ENCODE measurements around the gene ACER1. TPM values are rescaled to one million over a fixed set of nuclear protein-coding genes. Genes with fewer than 3 reads are reported as not detected.

The ACER1 gene, protein sequence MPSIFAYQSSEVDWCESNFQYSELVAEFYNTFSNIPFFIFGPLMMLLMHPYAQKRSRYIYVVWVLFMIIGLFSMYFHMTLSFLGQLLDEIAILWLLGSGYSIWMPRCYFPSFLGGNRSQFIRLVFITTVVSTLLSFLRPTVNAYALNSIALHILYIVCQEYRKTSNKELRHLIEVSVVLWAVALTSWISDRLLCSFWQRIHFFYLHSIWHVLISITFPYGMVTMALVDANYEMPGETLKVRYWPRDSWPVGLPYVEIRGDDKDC
- total RNA-seq (2014; rRNA removed; shearing (Covaris generic); ENCODE audit: low replicate concordance), result not detected in 2 replicates

DNA sequence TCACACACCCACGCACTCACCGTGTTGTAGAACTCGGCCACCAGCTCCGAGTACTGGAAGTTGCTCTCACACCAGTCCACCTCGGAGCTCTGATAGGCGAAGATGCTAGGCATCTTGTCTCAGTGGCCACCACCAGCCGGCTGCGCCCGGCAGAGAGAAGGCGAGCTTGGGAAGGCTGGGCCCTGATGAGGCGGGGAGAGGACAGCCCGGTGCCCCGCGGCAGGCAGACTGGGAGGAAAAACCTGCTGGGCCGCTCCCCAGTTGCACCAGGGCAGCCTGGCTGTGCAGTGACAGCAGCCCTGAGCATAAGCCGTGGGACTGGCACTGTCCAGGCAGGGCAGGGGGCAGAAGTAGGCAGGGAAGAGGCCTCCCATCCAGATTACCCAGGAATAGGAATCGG lies at the start of gene ACER1:
ACER1 (minus strand) TSS at position 174 of the 400 bp plus-strand sequence; CDS start at position 113, 61 bp downstream.
- Histone ChIP-seq H3K79me2 (ENCODE audit: low read length) (no peaks in the 10 kb centered on the region), H3K9me3 (ENCODE audit: low read length) (no peaks in the 10 kb centered on the region), H3K9ac (ENCODE audit: low read length) (no peak within 1 kb of the TSS), H3K9me2 (replicated peaks; ENCODE audit: insufficient read depth, low read length) (no peaks in the 10 kb centered on the region), H3K4me1 (ENCODE audit: low read length) (no peaks in the 10 kb centered on the region), H3K4me2 (ENCODE audit: low read depth, low read length, poor library complexity, severe bottlenecking) (no peak within 1 kb of the TSS), H3K27ac (ENCODE audit: low read length) (no peak within 1 kb of the TSS), H4K20me1 (ENCODE audit: insufficient read depth, low read depth, low read length) (no peaks in the 10 kb centered on the region), H3K27me3 (ENCODE audit: low read length) (no peaks in the 10 kb centered on the region), H3K4me3 (ENCODE audit: low read length) (no peak within 1 kb of the TSS), H2AFZ (ENCODE audit: low read length) (no peak within 1 kb of the TSS), H3K36me3 (ENCODE audit: insufficient read depth, low read length) (no peaks in the 10 kb centered on the region)
- no peak for DNase-seq

DNA sequence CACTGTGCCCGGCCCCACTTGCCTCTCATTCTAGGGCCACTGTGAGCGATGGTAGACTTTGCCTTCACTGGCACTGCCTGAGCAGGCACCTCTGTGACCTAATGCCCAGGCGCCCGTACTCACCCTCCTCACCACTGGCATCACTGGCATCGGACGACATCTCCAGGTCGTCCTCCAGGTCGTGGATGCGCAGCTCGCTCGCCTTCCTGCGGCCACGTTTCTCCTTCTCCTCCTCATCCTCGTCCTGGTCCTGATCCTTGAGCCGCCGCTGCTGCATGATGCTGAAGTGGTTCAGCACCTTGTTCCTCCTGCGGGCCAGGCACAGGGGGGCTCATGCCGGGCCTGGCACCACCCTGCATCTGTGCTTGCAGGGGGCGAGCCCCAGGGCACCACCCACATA lies 49.8 kb upstream of the ACER1 start:
- Histone ChIP-seq H3K79me2 (ENCODE audit: low read length) (no peaks in the 10 kb centered on the region), H3K4me1 (ENCODE audit: low read length) (no peaks in the 10 kb centered on the region), H4K20me1 (ENCODE audit: insufficient read depth, low read depth, low read length) (no peaks in the 10 kb centered on the region), H3K9me2 (replicated peaks; ENCODE audit: insufficient read depth, low read length) (no peaks in the 10 kb centered on the region), H3K27ac (ENCODE audit: low read length) (no peak overlapping the region), H3K4me3 (ENCODE audit: low read length) (no peak overlapping the region), H3K36me3 (ENCODE audit: insufficient read depth, low read length) (peaks cover 26% of the 10 kb centered on the region), H3K9me3 (ENCODE audit: low read length) (no peaks in the 10 kb centered on the region), H3K9ac (ENCODE audit: low read length) (no peak overlapping the region), H2AFZ (ENCODE audit: low read length) (no peak overlapping the region), H3K27me3 (ENCODE audit: low read length) (no peaks in the 10 kb centered on the region), H3K4me2 (ENCODE audit: low read depth, low read length, poor library complexity, severe bottlenecking) (no peak overlapping the region)
- peak; percentile 28 for DNase-seq

DNA sequence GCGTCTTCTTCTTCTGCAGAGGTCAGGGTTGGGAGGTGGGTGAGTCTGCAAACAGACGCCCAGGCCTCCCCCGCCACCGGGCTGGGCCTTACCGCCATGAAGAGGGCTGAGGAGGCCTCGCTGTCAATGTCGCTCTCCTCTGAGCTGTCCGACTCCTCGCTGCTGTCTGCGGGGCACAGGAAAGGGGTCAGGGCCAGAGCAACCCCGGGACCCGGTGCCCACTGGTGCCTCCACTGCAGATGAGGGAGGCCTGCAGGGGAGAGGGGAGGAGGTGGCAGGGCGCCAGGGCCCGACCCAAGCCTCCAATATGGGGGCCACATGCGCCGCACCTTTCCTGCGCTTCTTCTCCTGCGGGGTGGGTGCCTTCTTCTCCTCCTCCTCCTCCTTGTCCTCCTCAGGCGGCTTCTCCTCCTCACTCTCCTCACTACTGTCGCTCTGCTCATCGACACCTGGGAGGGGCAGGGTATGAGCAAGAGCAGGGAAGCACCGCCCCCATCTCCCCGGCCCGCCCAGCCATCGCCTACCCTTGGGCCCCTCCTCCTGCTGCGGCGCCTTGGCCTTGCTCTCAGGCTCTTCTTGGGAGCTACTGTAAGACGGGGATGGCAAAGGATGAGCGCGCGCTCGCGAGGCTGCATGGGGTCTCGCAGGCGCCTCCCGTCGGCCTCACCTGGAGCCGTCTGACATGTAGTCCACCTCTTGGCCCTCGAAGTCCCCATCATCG lies 47.8 kb upstream of the ACER1 start:
- H3K36me3 ChIP-seq (ENCODE audit: insufficient read depth, low read length), result peaks cover 26% of the 10 kb centered on the region

DNA sequence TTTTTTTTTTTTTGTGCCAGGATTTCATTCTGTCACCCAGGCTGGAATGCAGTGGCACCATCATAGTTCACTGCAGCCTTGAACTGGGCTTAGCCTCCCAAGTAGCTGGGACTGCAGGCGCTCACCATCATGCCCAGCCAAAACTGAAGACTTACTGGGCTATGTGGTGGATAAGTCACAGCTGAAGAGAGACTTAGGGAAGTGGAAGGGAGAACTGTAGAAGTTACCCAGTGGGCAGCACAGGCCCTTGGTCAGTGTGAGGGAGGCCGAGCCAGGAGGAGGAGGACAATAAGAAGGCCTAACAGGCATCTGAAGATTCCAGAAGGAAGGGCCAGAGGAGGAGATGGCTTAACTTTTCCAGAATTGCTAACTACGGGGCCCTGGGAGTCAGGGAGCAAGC lies 46.3 kb upstream of the ACER1 start:
- Histone ChIP-seq H2AFZ (ENCODE audit: low read length) (no peak overlapping the region), H3K36me3 (ENCODE audit: insufficient read depth, low read length) (peaks cover 24% of the 10 kb centered on the region), H3K27ac (ENCODE audit: low read length) (no peak overlapping the region), H3K4me2 (ENCODE audit: low read depth, low read length, poor library complexity, severe bottlenecking) (no peak overlapping the region), H3K4me1 (ENCODE audit: low read length) (no peaks in the 10 kb centered on the region), H4K20me1 (ENCODE audit: insufficient read depth, low read depth, low read length) (no peaks in the 10 kb centered on the region), H3K79me2 (ENCODE audit: low read length) (no peaks in the 10 kb centered on the region), H3K4me3 (ENCODE audit: low read length) (no peak overlapping the region), H3K9me2 (replicated peaks; ENCODE audit: insufficient read depth, low read length) (no peaks in the 10 kb centered on the region), H3K9me3 (ENCODE audit: low read length) (no peaks in the 10 kb centered on the region), H3K9ac (ENCODE audit: low read length) (no peak overlapping the region), H3K27me3 (ENCODE audit: low read length) (no peaks in the 10 kb centered on the region)
- peak; percentile 23 for DNase-seq

More for the DNA sequence above, 47.8 kb upstream of the ACER1 start:
- no peak overlapping the region for H3K4me3 ChIP-seq (ENCODE audit: low read length)
- no peak overlapping the region for H3K27ac ChIP-seq (ENCODE audit: low read length)
- DNase-seq, result peak; percentile 34
- no peaks in the 10 kb centered on the region for H3K4me1 ChIP-seq (ENCODE audit: low read length)
- no peaks in the 10 kb centered on the region for H3K9me2 ChIP-seq (replicated peaks; ENCODE audit: insufficient read depth, low read length)
- no peaks in the 10 kb centered on the region for H3K27me3 ChIP-seq (ENCODE audit: low read length)
- no peak overlapping the region for H2AFZ ChIP-seq (ENCODE audit: low read length)
- H3K9me3 ChIP-seq (ENCODE audit: low read length), result no peaks in the 10 kb centered on the region
- no peaks in the 10 kb centered on the region for H3K79me2 ChIP-seq (ENCODE audit: low read length)
- H3K9ac ChIP-seq (ENCODE audit: low read length), result no peak overlapping the region
- no peak overlapping the region for H3K4me2 ChIP-seq (ENCODE audit: low read depth, low read length, poor library complexity, severe bottlenecking)
- no peaks in the 10 kb centered on the region for H4K20me1 ChIP-seq (ENCODE audit: insufficient read depth, low read depth, low read length)

DNA sequence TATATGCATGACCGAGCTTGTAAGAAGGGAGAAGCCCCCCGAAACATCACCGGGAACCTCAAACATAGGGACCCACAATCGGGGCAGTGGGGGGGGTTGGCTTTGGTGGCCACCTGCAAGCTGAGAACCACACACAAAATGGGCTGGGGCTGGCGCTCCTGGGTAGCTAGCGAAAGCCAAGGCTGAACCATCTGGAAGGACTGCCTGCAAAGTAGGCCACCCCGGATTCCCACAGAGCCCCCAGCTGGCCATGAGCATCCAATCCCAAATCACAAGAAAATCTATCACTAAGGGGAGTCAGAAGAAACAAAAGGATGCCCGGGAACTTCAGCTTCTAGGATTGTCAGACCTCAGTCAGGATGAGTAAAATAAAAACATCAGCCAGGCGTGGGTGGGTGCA lies 45.1 kb upstream of the ACER1 start:
- DNase-seq, result peak; percentile 37

DNA sequence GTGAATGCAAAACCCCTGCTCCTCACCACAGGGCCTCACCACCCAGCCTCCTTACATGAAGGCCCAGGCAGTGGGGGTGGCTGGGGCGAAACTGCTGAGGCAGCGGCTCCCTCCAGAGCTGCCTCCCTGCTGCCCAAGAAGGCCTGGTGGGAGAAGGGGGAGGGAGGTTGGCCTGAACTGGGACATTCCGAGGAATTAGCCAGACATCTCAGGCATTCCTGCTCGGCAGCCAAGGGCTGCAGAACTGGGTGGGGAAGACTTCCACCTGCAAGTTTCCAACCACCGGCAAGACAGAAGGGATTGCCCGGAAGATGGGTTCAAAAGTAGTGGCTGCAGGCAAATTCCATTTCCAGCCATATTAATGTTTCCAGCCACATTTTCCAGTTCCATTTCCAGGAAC lies 44.6 kb upstream of the ACER1 start:
- no peaks in the 10 kb centered on the region for H3K9me3 ChIP-seq (ENCODE audit: low read length)
- no peak overlapping the region for H2AFZ ChIP-seq (ENCODE audit: low read length)
- H3K4me3 ChIP-seq (ENCODE audit: low read length), result no peak overlapping the region
- DNase-seq, result peak; percentile 34
- H3K9ac ChIP-seq (ENCODE audit: low read length), result no peak overlapping the region
- peaks cover 9% of the 10 kb centered on the region for H3K4me1 ChIP-seq (ENCODE audit: low read length)
- H3K9me2 ChIP-seq (replicated peaks; ENCODE audit: insufficient read depth, low read length), result no peaks in the 10 kb centered on the region
- H3K4me2 ChIP-seq (ENCODE audit: low read depth, low read length, poor library complexity, severe bottlenecking), result no peak overlapping the region
- peaks cover 5% of the 10 kb centered on the region; the same call in 1 of the 2 replicates for H3K79me2 ChIP-seq (ENCODE audit: low read length)
- H3K27ac ChIP-seq (ENCODE audit: low read length), result no peak overlapping the region
- H3K27me3 ChIP-seq (ENCODE audit: low read length), result no peaks in the 10 kb centered on the region
- no peaks in the 10 kb centered on the region for H4K20me1 ChIP-seq (ENCODE audit: insufficient read depth, low read depth, low read length)
- peaks cover 21% of the 10 kb centered on the region for H3K36me3 ChIP-seq (ENCODE audit: insufficient read depth, low read length)

More for the DNA sequence above, 45.1 kb upstream of the ACER1 start:
- peaks cover 8% of the 10 kb centered on the region for H3K4me1 ChIP-seq (ENCODE audit: low read length)
- H3K36me3 ChIP-seq (ENCODE audit: insufficient read depth, low read length), result peaks cover 21% of the 10 kb centered on the region
- H4K20me1 ChIP-seq (ENCODE audit: insufficient read depth, low read depth, low read length), result no peaks in the 10 kb centered on the region
- H3K9me3 ChIP-seq (ENCODE audit: low read length), result no peaks in the 10 kb centered on the region
- H3K79me2 ChIP-seq (ENCODE audit: low read length), result peaks cover 5% of the 10 kb centered on the region; the same call in 1 of the 2 replicates
- H3K4me3 ChIP-seq (ENCODE audit: low read length), result no peak overlapping the region
- H3K4me2 ChIP-seq (ENCODE audit: low read depth, low read length, poor library complexity, severe bottlenecking), result no peak overlapping the region
- H3K9me2 ChIP-seq (replicated peaks; ENCODE audit: insufficient read depth, low read length), result no peaks in the 10 kb centered on the region
- no peak overlapping the region for H3K9ac ChIP-seq (ENCODE audit: low read length)
- no peak overlapping the region for H2AFZ ChIP-seq (ENCODE audit: low read length)
- H3K27me3 ChIP-seq (ENCODE audit: low read length), result no peaks in the 10 kb centered on the region
- H3K27ac ChIP-seq (ENCODE audit: low read length), result no peak overlapping the region

DNA sequence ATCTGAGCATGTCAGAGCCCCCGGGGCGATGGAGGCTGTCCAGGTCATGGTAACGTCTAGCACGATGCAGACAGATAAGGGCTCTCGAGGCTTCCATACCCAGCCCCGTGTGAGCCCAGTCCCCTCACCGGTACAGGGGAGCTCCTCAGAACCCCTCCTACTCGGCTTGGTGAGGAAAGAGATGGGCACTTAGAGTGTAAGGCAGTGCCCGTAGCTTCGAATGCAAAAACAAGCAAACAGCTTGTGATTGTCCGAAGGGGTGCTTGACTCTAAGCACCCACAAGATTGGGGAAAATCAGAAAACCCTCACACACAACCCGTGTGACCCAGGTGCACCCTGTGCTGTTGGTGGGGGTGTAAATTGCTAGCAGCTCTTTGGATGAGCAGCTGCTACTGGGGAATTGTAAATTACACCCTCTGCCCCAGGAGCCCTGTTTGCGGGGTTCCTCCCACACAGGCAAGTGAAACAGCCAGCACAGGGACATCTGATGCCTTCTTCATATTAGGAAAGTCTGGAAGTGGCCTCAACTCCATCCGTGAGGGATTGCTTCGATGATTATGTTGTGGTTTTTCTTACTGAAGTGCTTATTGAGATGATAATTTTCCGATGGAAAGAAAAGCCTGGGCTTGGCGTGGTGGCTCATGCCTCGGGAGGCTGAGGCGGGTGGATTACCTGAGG lies 43.2 kb upstream of the ACER1 start:
- Histone ChIP-seq H3K27me3 (ENCODE audit: low read length) (no peaks in the 10 kb centered on the region), H3K9me3 (ENCODE audit: low read length) (no peaks in the 10 kb centered on the region), H3K9me2 (replicated peaks; ENCODE audit: insufficient read depth, low read length) (no peaks in the 10 kb centered on the region), H3K27ac (ENCODE audit: low read length) (no peak overlapping the region), H3K36me3 (ENCODE audit: insufficient read depth, low read length) (peaks cover 19% of the 10 kb centered on the region), H4K20me1 (ENCODE audit: insufficient read depth, low read depth, low read length) (no peaks in the 10 kb centered on the region), H3K4me1 (ENCODE audit: low read length) (peaks cover 9% of the 10 kb centered on the region), H3K9ac (ENCODE audit: low read length) (no peak overlapping the region), H2AFZ (ENCODE audit: low read length) (no peak overlapping the region), H3K79me2 (ENCODE audit: low read length) (peaks cover 5% of the 10 kb centered on the region; the same call in 1 of the 2 replicates), H3K4me3 (ENCODE audit: low read length) (no peak overlapping the region), H3K4me2 (ENCODE audit: low read depth, low read length, poor library complexity, severe bottlenecking) (no peak overlapping the region)
- peak; percentile 40 for DNase-seq

DNA sequence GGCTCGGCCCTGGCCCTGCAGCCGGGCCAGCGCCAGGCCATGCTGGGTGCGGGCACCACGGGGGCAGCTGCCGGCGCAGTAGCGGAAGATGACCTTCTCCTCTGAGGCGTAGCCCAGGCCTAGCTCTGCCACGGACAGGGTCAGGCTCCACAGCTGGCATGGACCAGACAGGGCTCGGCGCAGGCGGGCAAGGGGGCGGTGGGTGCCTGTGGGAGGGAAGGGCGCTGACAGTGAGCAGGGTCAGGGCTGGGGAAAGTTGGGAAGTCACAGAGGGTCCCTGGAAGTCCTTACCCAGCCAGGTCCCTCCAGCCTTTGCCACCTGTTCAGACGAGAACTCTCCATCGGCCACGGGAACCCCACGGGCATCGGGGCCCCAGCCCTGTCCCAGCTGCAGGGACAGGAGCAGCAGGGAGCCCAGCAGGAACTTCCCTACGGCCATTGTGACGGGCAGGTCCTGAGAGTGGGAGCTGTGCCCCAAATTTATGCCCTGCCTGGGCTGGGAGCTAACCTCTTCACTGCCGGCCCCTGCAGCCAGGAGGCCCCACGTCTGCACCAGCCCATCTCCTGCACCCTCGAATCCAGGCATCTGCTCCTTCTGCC lies 42.1 kb upstream of the ACER1 start, which contains the start of gene PSPN:
PSPN (minus strand) TSS at position 523 of the 600 bp plus-strand sequence; CDS start at position 439, 84 bp downstream.
- Histone ChIP-seq H3K27me3 (ENCODE audit: low read length) (no peaks in the 10 kb centered on the region), H3K4me1 (ENCODE audit: low read length) (peaks cover 9% of the 10 kb centered on the region), H4K20me1 (ENCODE audit: insufficient read depth, low read depth, low read length) (no peaks in the 10 kb centered on the region), H2AFZ (ENCODE audit: low read length) (no peak within 1 kb of the TSS), H3K27ac (ENCODE audit: low read length) (no peak within 1 kb of the TSS), H3K4me3 (ENCODE audit: low read length) (no peak within 1 kb of the TSS), H3K4me2 (ENCODE audit: low read depth, low read length, poor library complexity, severe bottlenecking) (no peak within 1 kb of the TSS), H3K9me3 (ENCODE audit: low read length) (no peaks in the 10 kb centered on the region), H3K9me2 (replicated peaks; ENCODE audit: insufficient read depth, low read length) (no peaks in the 10 kb centered on the region), H3K79me2 (ENCODE audit: low read length) (peaks cover 5% of the 10 kb centered on the region; the same call in 1 of the 2 replicates), H3K36me3 (ENCODE audit: insufficient read depth, low read length) (peaks cover 11% of the 10 kb centered on the region), H3K9ac (ENCODE audit: low read length) (no peak within 1 kb of the TSS)
- peak; percentile 31 for DNase-seq

Data from Karpas-422 (cell line).